22Rv1 (cell line): ENCODE data around the gene C1orf146.

Experiments
- ZFX ChIP-seq: fragments of 450-650 bp; IDR thresholded peaks from 2 replicates; pipeline ENCODE4 v1.6.1; 2017; ENCODE audit warnings: antibody characterized with exemption, borderline replicate concordance
- TF ChIP-seq, protein P1 (sequence below): fragments of 450-650 bp; IDR thresholded peaks from 2 replicates; pipeline ENCODE4 v1.5.1; 2017; ENCODE audit warnings: mild to moderate bottlenecking

DNA sequence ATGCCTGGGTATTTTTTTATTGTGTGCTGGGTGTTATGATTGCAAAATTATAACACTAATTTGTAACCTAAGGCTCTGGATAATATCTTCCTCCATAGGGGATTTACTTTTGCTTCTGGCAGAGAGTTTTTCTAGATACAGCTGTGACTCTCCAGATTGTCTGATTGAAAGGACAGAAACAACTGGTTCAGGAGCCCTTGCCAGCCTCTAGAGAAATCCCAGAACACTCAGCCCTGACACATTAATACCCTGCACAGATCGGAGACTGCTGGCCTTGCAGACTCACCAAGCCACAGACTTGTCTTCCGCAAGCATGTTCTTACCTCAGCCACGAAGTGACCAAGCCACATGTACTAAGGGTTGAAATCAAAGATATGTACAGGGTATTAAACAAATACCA, 10.7 kb downstream of the C1orf146 start:
- TF ChIP-seq, protein P1, sequence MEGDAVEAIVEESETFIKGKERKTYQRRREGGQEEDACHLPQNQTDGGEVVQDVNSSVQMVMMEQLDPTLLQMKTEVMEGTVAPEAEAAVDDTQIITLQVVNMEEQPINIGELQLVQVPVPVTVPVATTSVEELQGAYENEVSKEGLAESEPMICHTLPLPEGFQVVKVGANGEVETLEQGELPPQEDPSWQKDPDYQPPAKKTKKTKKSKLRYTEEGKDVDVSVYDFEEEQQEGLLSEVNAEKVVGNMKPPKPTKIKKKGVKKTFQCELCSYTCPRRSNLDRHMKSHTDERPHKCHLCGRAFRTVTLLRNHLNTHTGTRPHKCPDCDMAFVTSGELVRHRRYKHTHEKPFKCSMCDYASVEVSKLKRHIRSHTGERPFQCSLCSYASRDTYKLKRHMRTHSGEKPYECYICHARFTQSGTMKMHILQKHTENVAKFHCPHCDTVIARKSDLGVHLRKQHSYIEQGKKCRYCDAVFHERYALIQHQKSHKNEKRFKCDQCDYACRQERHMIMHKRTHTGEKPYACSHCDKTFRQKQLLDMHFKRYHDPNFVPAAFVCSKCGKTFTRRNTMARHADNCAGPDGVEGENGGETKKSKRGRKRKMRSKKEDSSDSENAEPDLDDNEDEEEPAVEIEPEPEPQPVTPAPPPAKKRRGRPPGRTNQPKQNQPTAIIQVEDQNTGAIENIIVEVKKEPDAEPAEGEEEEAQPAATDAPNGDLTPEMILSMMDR = no peak
- TF ChIP-seq ZFX = no peak
